ENCODE measurements around the gene P4HA3.

Gene P4HA3

DNA sequence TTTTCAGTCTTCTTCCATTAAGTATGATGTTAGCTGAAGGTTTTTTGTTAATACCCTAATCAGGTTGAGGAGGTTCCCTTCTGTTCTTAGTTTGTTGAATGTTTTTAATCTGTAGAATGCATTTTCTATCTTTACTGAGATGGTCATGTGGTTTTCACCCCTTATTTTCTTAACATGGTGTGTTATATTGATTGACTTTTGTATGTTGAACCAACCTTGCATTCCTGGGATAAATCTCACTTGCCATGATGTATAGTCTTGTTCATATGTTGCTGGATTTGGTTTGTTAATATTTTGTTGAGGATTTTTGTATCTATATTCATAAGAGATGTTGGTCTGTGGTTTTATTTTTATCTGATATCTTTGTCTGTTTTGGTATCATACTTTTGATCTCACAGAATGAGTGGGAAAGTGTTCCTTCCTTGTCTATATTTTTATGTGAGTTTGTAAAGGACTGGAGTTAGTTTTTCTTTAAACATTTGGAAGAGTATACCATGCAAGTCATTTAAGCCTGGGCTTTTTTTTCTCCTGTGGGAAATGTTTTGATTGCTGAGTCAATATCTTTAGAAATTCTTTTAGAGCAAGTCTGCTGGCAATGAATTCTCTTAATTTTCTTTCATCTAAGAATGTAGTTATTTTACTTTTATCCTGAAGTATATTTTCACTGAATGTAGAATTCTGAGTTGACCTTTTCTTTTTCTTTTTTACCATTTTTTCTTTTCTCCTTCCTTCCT, 5.5 kb upstream of the P4HA3 start:
- DNase-seq: no peak

DNA sequence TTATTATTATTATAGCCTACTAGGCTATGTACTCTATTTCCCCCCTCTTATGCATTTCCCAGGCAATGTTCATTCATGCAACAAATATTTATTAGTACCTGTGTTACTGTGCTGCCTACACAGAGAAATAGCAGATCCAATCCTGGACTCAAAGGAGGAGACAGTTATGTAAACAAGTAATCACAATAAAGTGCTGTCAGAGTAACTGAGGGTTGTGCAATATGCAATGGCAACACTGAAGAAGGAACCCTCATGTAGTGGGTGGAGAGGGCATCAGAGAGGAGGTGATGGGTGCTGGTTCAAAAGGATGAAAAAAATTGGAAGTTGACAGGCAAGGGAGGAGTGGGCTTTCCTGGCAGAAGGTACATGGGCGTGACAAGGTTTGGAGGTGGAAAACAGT, 886 bp upstream of the P4HA3 start:
- DNase-seq: no peak

DNA sequence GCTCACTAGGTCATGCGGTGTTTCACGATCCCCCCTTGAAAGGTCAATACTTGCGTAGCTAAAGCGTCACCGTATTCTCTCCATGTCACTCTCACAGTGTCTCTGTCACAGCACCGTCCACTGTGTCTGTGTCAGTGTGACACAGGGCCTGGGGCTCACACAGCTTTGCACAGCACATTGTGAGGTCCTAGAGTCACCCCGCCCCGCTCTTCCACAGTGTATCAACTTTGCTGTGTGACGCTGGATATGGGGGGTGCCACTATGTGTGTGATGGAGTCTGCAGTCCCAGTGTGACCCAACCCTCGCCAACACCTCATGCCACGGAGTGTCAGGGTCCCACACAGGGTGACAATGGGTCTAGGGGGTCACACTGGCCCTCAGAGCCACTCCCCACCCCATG, 583 bp downstream of the P4HA3 start:
- no peak for DNase-seq

DNA sequence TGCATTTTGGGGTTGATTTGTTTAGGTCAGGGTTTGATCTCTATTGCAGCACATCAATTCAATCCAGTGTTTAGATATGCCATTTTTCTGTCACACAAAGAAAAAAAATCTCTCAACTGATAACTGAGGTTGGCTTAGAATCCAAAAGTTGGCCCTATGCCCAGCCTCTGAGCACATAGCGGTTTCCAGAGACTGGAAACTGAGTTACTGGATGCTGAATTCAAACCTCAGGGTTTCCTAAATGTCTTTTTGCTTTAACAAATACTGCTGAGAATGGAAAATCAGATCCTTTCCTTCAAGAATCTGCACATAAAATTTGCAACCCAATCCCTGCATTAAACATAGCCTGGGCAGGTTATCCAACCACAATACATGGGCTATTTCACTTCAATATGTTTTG, 4.0 kb downstream of the P4HA3 start:
- no peak for DNase-seq

DNA sequence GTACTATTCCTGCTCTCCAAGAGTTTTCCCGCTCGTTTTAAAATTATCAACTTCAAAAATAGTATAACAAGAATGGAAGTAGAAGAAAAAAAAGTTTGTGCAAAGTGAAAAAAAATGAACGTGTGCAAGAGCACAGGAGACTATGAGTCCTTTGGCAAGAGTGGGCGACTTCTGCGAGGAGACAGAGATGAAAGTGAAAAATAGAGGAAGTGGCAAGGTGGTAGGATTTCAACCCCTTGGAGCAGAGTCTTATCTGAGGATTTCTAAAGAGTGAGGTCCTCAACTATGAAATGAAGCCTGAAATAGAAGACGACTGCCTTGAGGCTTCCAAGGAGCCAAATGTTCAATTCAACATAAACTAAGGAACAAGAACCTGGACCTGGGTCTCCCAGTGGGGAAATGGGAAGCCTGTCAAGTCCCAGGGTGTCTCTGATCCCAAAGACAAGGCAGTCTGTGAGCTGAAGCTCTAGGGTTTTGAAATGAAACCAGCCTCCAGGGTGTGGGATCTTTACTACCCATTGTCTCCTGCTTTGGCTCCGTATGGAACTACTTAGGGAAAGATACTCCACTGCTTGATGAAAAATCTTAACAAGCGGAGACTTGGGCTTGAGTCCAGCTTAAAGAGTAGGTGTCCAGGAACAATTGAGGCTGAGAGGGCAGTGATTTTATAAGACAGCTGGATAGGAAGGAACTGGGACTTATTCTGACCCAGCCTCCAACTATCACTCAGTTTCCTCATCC, 4.8 kb downstream of the P4HA3 start:
- no peak for DNase-seq

DNA sequence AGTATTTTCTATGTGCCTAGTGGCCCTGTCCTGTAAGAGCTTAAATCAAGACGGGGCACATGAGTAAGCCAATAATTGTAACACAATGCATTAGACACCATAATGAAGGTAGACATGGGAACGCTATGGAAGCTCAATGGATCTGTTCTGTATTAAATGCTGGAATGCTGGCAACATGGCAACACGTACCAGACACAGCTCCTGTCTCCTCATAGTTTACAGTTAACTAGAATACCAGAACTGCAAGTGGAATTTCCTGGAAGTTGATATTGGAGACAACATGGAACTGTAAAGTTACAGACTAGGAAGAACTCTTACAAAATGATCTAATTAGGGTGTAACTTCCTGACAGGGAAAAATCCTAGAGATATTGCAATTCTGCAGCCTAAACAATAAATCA, 12.4 kb downstream of the P4HA3 start:
- DNase-seq: no peak

DNA sequence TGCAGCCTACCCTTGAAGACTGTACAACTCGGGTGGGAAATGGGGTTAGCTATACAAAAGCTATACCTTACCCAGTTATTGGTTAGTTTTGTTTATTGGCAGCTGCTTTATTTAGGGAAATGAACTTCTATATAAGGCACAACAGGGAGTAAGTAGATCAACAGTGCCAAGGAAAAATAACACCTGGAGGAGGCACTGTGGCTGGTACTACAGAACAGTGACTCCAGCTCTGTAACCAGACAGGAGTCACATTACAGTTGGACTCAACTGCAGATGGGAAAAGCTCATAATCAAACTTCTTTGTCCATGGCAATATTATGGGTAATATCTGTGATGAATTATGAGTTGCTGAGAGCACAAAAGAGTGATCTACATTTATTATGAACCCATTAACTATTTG, 14.0 kb downstream of the P4HA3 start:
- no peak for DNase-seq

DNA sequence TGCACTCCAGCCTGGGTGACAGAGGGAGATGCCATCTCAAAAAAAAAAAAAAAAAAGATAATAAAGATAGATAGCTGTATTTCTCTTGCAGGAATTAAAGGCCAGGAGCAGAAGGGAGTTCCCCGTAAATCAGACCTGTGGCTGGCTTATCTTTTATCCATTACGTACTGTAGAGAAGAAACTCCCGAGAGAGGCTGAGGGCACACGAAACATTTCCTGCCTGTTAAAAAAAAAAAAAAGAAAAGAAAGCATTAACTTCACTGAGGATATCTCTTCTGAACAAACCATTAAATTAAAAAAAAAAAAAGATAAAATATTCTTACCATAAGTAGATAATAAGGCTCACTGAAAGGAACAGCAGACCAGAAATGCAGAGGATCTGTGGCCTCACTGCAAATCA, 22.5 kb downstream of the P4HA3 start:
- DNase-seq: no peak

DNA sequence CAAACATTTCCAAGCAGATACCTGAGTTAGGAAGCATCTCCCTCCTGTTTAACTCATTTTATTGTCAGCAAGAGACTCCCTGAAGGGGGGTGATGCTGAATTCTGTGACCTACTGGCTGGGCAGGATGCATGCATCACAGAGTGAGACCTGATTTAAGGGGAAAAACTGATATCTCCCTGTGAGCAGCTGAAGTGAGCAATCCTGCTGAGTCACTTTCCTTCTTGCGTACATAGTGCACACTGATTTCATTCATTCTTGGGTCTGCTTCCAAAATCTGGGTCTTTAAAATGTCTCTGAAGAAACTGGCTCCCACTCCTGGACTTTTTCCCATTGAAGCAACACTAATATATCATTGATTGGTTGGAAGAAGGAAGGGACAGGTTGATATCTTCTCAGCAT, 23.3 kb downstream of the P4HA3 start:
- DNase-seq: no peak

DNA sequence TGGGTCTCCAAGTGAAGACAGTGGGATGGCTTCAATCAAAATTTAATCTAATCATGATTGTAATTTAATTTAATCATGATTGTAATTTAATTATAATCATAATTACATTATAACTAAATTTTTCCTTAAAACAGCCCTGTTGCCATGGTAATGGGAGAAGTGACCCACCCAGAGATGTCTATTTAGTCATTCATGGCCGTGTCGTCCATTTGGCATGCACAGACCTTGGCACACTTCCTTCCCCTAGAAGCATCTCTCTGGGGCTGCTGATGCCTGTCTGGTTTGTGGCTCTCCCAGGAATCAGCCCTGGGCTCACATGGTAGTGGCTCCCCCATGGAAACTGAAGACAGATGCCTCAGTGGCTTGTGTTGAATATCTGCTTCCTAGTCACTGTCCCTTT, 27.0 kb downstream of the P4HA3 start:
- DNase-seq: no peak

DNA sequence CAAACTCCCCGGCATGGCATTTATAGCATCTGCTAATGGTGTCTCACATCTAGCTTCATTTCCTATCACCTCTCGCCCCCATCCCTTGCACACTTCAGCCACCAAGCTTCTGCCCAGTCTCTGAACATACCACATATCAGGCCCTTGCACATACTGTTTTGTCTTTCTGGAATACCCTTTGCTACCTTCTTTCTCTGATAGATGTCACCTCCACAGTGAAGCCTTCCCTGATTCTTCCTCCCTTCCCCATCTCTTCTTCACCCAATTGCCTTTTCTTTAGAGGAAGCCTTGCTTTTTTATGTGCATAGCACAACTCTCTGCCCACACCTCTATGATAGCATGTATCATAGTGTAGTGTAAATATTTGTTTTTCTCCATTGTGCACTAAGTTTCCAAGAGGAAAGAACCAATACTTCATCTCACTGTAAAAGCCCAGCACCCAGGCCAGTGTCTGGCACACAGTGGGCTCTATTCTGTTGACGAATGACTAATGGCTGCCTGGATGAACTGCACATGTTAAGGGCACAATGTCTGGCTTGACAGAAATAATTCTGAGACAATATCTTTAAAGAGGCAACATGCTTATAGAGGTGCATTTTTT, 27.8 kb downstream of the P4HA3 start:
- no peak for DNase-seq

DNA sequence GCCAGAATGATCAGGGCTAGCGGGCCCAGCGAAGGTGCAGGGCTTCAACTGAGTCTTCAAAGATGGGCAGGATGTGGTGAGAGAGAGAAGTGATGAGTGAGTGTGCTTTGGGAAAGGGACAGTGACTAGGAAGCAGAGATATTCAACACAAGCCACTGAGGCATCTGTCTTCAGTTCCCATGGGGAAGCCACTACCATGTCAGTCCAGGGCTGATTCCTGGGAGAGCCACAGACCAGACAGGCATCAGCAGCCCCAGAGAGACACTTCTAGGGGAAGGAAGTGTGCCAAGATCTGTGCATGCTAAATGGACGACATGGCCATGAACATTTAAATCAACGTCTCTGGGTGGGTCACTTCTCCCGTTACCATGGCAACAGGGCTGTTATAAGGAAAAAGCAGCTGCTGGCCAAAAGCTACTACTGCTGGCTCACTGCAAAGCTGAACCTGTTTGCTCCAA, 28.5 kb downstream of the P4HA3 start:
- DNase-seq: no peak

DNA sequence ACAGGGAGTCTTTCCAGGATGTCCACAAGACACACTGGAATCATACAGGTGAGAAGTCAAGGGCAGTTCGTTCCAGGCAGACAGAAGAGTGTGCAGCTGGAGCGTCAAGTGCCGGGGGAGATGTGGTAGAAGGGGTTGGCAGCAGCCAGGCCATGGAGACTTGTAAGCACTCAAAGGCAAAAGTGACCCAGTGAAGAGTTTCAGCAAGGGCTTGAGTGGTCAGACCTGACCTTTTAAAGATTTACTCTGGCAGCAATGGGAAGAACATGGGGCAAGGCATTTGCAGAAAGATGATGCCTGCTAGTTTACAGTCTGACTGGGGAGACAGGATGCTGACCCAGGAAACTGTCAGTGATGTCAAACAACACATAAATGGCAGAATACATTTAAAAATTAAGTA, 29.0 kb downstream of the P4HA3 start:
- DNase-seq: no peak

DNA sequence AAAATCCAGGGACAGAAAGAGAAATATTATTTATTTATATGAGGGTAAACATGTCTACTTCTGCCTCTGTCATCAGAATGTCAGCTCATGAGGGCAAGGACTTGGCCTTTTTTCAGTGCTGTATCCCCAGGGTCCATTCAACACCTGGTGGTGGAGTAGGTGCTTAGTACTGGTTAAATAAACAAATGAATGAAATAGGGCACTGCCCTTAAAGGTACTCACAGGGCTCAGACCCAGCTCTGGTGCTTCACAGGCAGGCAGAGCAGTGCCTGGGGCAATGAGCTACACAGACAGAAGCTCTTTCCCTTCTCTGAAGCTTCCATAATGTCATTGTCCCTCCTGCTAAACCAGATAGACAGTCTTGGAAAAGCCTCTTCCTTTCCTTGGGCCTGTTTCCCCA, 30.9 kb downstream of the P4HA3 start:
- no peak for DNase-seq

DNA sequence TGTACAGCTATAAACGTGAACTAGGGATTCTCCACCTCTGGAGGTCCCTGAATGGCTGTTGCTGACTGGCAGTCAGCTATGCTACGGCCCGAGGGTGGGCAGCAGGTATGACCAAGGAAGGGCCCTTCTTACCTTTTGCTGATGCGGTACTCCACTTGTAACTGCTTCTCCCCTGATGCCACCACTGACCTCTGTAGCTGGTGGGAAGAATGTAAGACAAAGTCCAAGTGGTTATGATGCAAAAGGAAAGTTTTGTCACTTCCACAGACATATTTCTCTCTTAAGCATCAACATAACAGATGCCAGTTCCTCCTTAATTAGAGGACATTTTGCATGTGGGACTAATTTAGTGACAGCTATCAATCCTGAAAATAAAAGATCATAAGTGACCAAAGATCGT, 32.2 kb downstream of the P4HA3 start:
- no peak for DNase-seq

DNA sequence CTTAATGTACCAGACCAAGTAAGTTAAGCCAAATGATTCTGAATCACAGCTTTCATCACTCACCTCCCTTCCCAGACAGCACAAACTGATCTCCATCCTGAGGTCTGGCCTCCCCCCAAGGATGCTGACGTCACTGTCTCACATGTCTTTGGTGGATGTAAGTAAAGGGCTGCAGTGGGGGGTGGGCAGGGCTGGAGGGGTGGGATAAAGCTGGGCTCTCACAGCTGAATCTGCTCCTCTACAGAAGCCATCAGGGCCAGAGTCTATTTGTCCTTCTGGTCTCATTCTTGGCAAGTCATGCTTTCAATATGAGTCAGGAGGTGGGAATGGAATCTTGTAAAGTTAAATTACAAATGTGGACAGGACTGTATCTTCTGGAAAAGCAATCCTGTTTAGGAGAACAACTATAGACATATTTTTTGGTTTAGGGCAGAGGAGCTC, 32.7 kb downstream of the P4HA3 start:
- no peak for DNase-seq

DNA sequence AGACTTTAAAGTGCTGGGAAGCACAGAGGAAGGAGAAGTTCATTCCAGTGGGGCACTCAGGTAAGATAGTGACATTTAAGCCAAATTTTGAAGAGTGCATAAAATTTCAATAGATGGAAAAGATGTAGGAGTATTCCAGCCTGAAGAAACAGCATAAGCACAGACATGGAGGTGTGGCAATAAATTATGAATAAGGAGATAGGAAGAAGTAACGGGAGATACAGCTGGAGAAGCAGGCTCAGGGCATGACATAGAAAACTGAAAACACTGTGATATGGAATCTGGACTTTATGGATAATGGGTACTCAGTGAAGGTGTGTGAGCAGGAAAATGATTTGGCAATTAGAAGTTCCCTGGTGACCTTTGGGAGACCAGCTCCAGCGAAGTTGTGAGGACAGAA, 33.3 kb downstream of the P4HA3 start:
- no peak for DNase-seq

DNA sequence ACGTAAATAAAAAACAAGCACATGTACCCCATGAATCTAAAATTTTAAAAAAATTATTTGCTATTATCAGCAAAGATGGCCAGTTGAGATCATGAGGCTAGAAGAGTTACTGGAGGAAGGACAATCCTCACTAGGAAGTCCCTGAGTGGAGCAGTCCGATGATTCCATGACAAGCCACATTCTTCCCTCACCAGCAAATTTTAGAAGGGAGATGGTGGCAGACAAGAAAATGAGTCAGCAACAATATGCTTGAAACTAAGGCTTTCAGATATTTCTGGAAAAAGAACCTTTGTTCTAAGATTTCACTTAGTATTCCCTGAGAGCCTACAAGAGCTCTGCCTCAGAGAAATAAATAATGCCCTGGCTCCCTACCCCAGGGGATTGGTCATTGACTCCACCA, 34.9 kb downstream of the P4HA3 start:
- no peak for DNase-seq

DNA sequence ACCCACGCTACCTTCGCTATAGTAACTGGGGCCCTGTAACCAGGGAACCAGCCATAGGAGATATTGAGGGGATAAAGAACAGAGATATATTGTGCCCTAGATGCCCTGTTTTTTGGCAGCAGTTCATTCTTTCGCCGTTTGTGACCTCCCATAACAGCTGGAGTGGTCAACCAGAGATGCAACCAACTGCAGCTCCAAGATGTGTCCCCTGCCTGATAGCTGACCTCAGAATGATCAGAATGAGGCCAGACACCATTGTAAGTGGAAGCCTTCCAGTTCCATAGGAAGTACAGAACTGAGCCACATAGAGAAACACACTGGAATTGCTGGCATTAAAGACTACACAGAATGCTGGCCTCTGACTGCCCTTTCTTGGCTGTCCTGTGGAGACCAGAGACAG, 39.2 kb downstream of the P4HA3 start:
- DNase-seq: no peak

DNA sequence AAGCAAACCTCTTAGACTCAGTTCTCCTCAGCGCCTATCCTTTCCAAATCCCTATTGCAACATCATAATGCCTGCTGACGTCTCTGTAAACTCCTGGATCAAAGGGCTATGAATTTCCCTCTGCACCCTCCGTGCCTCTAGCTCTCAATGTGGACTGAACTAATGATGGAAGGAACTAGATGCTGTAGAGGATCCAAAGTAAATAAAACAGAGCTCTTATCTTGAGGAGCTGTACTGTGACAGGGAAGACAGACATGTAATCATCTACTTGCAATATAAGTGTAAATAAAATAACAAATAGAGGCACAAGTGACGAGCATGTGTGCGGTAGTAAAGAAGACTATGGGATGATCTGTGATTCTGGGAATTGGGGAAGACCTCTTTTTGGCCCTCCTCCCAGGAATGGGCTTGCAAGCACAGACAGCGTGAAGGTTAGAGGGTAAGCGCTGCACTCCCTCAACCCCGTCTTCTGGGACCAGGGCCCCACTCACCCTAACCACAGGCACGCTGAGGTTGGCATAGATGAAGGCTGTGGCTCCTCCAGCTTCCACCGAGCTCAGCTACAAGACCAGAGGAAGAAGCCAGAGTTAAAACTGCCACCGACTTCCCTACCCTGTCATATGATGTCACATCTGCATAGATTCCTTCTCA, 42.2 kb downstream of the P4HA3 start:
- DNase-seq: no peak

DNA sequence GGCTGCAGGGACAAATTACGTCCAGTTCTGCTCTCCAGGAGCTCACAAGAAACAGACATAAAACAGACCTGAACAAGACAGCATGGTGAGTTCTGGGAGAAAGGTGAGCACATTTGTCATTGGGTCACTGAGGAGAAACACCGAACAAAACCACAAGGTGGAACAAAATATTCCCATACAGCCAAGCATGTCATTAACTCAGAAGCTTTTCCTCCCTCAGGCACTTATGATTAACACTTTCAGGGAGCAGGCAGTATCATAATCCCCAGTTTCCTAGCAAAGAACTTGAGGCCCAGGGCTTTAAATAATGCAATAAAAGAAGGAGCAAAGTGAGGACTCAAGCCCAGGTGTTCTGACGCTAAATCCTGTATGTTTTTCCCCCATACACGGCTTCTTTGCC, 43.0 kb downstream of the P4HA3 start:
- DNase-seq: no peak

DNA sequence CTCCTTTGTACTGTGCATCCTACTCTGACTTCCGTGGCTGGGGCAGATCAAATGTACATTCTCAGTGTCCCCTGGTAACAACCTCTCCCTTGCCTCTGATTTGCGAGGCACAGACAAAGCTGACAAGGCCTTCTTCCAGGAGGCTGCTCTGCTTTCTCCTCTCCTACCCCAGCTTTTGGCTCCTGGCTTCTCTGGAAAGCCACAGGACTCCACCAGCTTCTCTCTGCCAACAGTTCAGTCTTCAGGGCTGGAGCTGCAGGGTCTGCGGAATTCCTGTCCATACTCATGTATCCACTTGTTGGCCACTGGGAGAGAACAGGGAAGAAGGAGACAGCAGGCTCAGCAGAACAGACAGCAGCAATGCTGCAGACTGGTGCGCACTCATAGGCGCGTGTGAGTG, 44.4 kb downstream of the P4HA3 start:
- no peak for DNase-seq

DNA sequence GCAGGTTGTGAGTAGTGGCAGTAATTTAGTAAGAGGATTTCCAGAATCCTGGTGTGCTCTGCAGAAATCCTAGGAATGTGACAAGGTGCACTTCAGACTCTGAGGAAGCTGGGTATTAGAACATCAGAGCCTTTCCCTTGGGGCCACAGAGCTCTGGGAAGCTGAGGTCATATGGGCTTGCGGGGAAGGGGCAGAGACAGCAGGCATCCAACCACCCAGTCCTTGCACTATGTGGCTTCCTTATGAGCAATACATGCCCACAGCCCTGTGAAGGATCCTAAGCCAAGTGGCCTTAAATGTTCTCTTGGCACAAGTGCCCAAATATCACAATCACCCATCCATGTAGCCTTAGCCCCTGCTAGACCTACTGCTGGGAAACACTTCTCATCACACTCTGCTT, 46.2 kb downstream of the P4HA3 start:
- no peak for DNase-seq

DNA sequence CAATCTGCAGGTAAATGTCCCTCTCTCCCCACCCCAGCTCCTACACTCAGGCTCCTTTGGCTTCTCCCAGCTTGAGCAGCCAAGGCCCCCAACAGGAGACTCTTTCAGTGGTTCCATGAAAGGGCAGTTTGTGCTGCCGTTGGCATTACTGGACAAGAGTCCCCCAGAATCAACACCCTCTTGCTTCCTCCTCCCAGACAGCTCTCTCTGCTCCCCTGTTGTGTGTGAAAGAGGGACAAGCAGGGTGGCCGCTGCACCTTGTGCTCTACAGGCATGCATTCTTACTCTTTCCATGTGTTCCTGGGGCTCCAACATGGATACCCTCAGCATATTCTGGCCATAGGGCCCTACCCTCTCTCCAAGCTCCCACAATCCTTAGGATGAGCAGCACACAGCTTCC, 48.7 kb downstream of the P4HA3 start:
- no peak for DNase-seq
